Natural killer cell treated with Interleukin-12 subunit alpha and Interleukin-12 subunit beta and Interleukin-15 and Interleukin-18, amount 100 ng/mL, for 72 hours (primary cell): Measurements from ENCODE around the gene SH2B3. TPM values are rescaled to one million over a fixed set of nuclear protein-coding genes. Genes with fewer than 3 reads are reported as not detected.
"Not testable (repeated sequence)": the region's sequence is repeated elsewhere in the genome, so short reads cannot be mapped to it uniquely, and the experiment has no call there.

Experiments
- ATAC-seq, 2 donors: fragments of 150-1000 bp; cut with Tn5 transposase in 1 of 2; sonication (Bioruptor Pico), chemical (Tn5 transposase) in 1 of 2; 2 replicates each; pipeline ENCODE4 v1.10.0; 2021
- DNase-seq: peaks from one replicate; pipeline ENCODE4 v3.0.0; 2022; ENCODE audit warnings: low spot score
- H3K27ac Mint-ChIP-seq, 2 donors: 1 replicate in 1 of 2; 2 replicates in 1 of 2; pipeline ENCODE4 v1.8.0; 2022; ENCODE audit warnings: mixed read lengths in 2 of 2, mild to moderate bottlenecking in 1 of 2, moderate library complexity in 1 of 2
- H3K27me3 Mint-ChIP-seq, 2 donors: 1 replicate in 1 of 2; 2 replicates in 1 of 2; pipeline ENCODE4 v1.8.0; 2022; ENCODE audit warnings: mixed read lengths in 2 of 2
- H3K36me3 Mint-ChIP-seq: one replicate; pipeline ENCODE4 v1.8.0; 2022; ENCODE audit warnings: mixed read lengths
- H3K4me1 Mint-ChIP-seq, 2 donors: 1 replicate in 1 of 2; 2 replicates in 1 of 2; pipeline ENCODE4 v1.8.0; 2022; ENCODE audit warnings: low read depth in 2 of 2, mixed read lengths in 2 of 2, mild to moderate bottlenecking in 1 of 2
- H3K4me3 Mint-ChIP-seq: one replicate; pipeline ENCODE4 v1.8.0; 2022; ENCODE audit warnings: mixed read lengths
- H3K9me3 Mint-ChIP-seq: 2 replicates; pipeline ENCODE4 v1.8.0; 2022; ENCODE audit warnings: mixed read lengths
- total RNA-seq, 2 donors: library from RNA; stranded (reverse); gene quantifications; one replicate each; pipeline ENCODE4 v1.2.3, GENCODE V29; 2022

The SH2B3 gene
- total RNA-seq, 2 donors from 2014 or later: 10.0 to 12.2 TPM

DNA sequence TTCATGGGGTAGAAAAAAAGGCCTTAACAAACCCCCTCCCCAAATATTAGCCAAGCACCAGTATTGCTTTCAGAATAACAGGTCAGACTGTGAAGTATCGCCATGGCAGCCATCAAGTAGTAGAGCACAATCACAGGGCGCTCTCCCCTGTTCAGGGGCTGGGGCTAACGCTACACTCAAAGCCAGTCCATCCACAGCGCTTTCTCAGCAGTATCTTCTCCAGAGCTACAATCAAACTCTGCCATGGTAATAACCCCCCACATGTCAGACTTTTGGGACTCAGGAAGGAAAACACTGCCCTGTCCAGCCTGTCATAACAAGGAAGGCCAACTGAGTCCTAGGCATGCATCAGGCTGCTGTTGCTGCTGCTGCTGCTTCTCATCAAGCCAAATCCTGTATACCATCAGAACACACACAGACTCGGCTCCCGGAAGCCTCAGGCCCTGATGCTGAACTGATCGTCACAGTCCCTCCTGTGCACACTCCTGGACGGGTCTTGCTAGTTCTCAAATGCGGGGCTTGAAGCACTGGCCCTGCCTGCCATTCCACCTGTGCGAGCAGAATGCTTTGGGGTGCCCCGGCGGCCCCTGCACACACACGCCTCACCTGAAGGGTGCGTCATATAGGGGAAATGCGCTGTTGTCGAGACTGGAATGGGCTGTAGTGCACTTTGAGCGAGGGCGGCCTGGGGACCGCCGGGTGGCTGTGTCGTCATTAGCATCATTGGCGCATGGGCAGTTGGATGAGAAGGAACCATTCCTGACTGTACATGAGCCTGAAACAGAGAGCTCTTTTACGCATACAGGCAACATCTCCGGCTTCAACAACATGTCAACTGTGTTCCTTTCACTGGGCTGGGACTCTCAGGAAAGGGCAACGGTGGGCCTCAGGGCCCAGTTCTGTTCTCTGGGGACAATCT, 47.6 kb downstream of the SH2B3 start:
- Mint-ChIP-seq H3K4me3 (no peak overlapping the region), H3K27me3 (peaks cover 0 to 2% of the 10 kb centered on the region in 2 donors), H3K36me3 (peaks cover 22% of the 10 kb centered on the region), H3K9me3 (no peaks in the 10 kb centered on the region), H3K27ac (no peak overlapping the region), H3K4me1 (peaks cover 38 to 42% of the 10 kb centered on the region in 2 donors)
- ATAC-seq (no peak), DNase-seq (no peak)

DNA sequence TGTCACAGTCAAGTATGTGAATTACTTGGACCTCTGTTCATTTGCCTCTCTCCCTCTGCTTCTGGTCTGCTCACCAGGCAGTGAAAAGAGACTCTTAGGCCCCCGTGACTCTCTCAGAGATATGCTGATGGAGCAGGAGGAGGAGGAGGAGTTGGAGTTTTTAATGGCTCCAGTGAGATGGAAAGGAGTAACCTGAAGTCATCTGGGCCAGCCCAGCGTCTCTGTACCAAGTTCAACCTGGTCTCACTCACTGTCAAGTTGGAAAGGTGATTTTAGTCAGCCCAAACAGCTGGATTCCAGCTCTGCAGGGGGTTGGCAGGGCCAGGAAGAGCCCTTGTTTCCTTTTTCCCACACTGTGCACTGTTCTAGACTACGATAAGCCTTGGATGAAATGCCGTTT, 48.6 kb downstream of the SH2B3 start:
- Mint-ChIP-seq H3K36me3 (peaks cover 14% of the 10 kb centered on the region), H3K4me3 (no peak overlapping the region), H3K4me1 (peaks cover 30 to 35% of the 10 kb centered on the region in 2 donors), H3K27me3 (no peaks in the 10 kb centered on the region), H3K27ac (no peak overlapping the region), H3K9me3 (no peaks in the 10 kb centered on the region)
- no peak for DNase-seq
- ATAC-seq: no peak

DNA sequence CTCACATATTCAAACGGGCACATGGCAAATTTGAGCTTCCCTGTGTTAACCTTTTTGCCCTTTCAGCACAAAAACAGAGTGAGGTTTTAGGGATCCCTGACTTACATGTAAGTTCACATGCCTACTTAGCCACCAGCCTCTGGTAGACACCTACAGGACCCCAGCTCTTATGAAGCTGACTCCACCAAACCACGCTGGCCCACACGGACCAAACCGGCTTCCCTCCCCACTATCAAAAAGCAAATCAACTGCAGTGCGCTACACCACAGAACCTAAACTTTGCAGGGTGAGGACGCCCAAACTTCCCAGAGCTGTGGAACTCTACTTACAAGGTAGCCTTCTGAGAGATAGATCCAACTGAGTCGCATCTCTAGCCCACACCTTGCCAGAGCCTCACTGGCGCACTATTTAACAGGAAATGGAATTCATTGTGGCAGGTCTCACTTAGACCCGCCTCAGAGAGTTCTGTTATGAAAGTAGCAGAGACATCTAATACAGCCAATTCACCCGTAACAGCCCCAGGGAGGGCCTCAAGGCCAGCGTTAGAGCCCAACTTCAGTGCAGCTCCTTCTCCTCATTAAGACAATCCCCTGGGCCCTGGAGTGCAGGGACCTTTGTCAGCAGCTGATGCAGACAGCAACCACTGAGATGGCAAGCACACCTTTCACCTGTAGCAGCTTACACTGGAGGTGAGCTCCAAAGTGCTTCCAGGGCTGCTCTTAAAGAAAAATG, 49.2 kb downstream of the SH2B3 start:
- Mint-ChIP-seq H3K36me3 (peaks cover 14% of the 10 kb centered on the region), H3K4me3 (no peak overlapping the region), H3K27me3 (no peaks in the 10 kb centered on the region), H3K4me1 (peaks cover 28 to 33% of the 10 kb centered on the region in 2 donors), H3K9me3 (no peaks in the 10 kb centered on the region), H3K27ac (no peak overlapping the region)
- DNase-seq: no peak
- ATAC-seq: peak in 1 of 2 donors; percentile 37

DNA sequence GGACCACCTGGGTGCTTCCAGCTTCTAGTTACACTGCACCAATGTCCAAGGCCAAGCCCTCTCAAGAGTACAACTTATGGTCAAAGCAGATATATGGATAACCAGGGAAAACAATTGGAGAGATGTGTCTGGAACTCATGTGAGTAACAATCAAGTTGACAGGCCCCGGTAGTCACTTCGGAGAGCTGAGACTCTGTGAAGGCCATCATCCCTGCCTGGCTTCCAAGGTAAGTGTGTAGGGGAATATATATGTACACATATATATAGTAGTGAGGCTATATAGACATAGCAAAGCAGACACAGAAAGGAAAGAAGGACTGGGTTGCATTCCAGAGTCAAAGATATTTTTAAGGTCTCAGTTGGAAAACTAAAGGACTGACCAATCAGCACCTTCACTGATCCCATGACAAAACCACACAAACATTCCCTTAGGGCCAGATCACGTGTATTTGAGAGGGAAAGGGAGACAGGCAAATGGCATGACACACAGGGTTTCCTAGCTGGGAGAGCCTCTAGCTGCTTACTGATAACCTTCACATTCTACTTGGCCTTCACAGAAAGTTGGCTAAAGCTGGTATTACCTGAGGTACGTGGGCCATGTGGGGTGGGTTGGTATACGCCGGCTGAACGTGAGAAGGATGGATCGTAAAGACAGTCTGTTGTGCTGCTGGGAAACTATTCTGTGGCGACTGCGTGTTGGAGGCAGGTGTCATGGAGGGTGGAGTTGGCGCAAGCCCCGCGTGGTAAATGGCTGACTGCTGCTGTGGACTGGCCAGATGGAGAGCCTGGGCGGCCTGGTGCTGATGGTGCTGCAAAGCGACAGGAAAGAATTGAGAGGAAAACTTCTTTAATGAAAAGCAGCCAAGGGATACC, 50.0 kb downstream of the SH2B3 start:
- H3K4me1 Mint-ChIP-seq: peaks cover 26 to 28% of the 10 kb centered on the region in 2 donors
- H3K27me3 Mint-ChIP-seq: no peaks in the 10 kb centered on the region
- no peak for DNase-seq
- H3K4me3 Mint-ChIP-seq: no peak overlapping the region
- ATAC-seq: no peak
- no peaks in the 10 kb centered on the region for H3K9me3 Mint-ChIP-seq
- H3K36me3 Mint-ChIP-seq: peaks cover 12% of the 10 kb centered on the region
- H3K27ac Mint-ChIP-seq: no peak overlapping the region

DNA sequence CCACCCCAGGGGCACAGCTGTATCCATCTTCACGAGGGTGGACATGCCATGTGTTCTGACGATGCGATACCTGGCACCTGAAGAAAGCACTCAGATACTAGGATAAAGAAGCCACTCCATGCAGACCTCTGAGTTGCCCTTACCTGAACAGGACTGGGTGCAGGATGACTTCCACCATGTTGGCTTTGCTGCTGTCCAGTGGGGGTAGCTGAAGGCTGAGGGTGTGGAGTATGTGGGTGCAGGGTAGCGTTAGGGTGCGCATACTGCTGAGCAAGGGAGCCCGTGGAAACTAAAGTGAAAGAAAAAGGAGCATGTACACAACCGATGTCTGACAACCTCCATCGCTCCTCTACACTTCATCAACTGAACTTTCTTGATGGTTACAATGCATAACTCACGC, 51.3 kb downstream of the SH2B3 start:
- Mint-ChIP-seq H3K4me1 (peaks cover 15 to 18% of the 10 kb centered on the region in 2 donors), H3K27ac (no peak overlapping the region), H3K27me3 (no peaks in the 10 kb centered on the region), H3K4me3 (no peak overlapping the region), H3K36me3 (no peaks in the 10 kb centered on the region), H3K9me3 (no peaks in the 10 kb centered on the region)
- ATAC-seq (no peak), DNase-seq (no peak)

DNA sequence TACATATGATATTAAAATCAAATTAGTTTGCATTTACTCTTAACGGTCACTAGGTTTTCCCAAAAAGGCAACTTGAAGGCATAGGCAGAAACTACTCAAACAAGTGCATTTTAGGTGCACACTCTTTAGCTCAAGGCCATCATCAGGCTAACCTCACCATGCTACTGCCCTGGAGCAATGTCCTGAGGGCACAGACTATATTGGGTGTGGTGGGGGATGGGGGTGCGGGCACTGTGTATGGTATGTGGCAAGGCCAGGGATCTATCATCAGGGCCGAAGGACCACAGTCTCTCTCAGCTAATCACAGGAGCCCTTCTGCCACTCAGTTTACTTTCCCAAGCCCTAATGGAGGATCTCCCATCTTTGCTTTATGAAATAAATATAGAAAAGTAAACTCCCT, 51.9 kb downstream of the SH2B3 start:
- Mint-ChIP-seq H3K36me3 (no peaks in the 10 kb centered on the region), H3K9me3 (no peaks in the 10 kb centered on the region), H3K27ac (no peak overlapping the region), H3K27me3 (no peaks in the 10 kb centered on the region), H3K4me3 (no peak overlapping the region), H3K4me1 (peaks cover 15 to 18% of the 10 kb centered on the region in 2 donors)
- ATAC-seq (no peak), DNase-seq (no peak)

DNA sequence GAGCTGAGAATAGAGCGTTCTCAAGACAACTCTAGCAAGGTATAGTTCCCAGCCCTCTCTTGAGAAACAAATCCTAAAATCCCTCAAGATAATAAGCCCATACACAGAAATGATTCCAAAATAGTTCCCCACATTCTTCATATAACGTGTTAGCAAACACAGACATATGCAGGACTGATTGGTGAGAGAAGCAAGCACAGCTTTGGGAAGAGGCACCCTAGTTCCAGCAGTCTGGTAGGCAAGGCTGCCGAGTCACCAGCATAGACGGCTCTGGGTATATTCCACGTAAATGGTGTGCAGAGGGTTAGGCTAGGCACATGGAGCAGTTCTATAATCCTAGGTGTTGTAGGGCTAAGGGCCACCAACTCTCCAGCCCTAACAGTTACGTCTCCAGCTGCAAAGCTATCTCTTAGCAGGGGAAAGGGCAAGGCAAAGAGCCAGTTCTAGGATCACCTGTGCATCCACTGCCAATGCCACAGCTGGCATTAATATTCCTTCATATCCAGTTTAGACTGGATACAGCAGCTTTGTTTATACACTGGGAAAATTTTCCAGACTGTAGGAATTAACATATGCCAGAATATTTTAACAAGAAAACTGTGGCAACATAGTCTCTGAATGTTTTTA, 52.9 kb downstream of the SH2B3 start:
- H3K4me3 Mint-ChIP-seq: no peak overlapping the region
- H3K27me3 Mint-ChIP-seq: no peaks in the 10 kb centered on the region
- peaks cover 15 to 18% of the 10 kb centered on the region in 2 donors for H3K4me1 Mint-ChIP-seq
- ATAC-seq: no peak
- no peaks in the 10 kb centered on the region for H3K9me3 Mint-ChIP-seq
- no peak overlapping the region for H3K27ac Mint-ChIP-seq
- no peaks in the 10 kb centered on the region for H3K36me3 Mint-ChIP-seq
- DNase-seq: no peak

DNA sequence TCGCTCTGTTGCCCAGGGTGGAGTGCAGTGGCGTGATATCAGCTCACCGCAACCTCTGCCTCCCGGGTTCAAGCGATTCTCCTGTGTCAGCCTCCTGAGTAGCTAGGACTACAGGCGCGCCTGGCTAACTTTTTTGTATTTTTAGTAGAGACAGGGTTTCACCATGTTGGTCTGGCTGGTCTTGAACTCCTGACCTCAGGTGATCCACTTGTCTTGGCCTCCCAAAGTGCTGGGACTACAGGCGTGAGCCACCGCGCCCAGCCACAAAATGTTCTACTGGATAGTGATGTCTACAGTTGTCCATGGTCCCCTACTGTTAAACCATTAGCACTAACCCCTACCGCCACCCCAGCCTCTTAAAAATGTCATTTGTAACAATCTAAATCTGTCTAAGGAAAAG, 54.4 kb downstream of the SH2B3 start:
- not testable (repeated sequence) for H3K36me3 Mint-ChIP-seq, DNase-seq, H3K4me3 Mint-ChIP-seq, ATAC-seq, H3K9me3 Mint-ChIP-seq, H3K27ac Mint-ChIP-seq, H3K27me3 Mint-ChIP-seq
- H3K4me1 Mint-ChIP-seq: peaks cover 11 to 13% of the 10 kb centered on the region in 2 donors

DNA sequence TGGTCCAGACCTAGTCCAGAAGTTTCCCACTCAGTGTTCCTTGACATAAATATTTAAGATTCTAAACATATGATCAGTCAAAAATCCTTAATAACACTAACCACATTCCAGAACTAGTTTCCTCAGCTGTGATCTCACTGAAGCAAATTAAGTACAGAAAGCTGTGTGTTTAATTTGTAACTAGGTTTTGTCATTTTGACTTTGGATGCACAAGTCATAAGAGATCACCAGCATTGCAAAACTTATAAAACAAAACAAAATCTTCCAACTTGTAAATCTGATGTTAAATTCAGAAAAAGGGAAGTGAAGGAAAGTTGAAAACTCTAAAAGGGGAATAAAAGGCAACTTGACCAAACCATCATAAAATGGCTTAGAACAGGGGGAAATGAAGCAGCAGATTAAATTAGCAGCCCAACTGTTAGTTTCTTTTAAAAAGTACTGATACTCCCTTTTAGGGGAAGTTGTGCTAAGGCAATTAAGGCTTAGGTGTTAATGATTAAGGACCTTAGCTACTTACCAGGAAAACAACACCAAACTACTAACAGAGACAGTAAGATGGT, 56.6 kb downstream of the SH2B3 start:
- no peaks in the 10 kb centered on the region for H3K27me3 Mint-ChIP-seq

DNA sequence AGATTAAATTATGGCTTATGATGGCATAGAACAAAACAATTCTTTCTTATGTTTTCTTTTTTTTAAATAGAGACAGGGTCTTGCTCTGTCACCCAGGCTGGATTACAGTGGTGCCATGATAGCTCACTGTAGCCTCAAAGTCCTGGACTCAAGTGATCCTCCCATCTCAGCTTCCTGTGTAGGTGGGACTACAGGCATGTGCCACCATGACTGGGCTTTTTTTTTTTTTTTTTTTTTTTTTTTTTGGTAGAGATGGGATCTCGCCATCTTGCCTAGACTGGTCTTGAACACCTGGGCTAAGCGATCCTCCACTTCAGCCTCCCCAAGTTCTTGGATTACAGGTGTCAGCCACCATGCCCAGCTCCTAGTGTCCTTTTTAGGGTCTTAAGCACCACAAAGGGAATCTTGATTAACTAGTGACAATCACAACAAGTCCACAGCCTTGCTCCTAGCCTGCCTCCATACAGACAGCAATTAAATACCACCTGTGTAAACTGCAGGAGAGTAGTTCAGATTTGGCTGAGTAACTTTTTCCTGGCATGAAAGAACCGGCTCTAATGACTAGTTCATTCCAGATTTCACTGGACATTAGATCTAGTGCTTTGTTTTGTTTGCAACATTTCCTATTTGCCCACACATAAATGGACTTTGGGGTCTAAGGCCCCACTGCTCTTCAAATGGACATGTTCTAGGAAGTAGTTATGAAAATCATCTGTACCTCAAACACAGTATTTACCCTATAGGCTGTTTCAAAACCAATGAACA, 61.6 kb downstream of the SH2B3 start:
- H3K36me3 Mint-ChIP-seq: no peaks in the 10 kb centered on the region
- DNase-seq (no peak), ATAC-seq (no peak)
- no peak overlapping the region for H3K4me3 Mint-ChIP-seq
- H3K4me1 Mint-ChIP-seq: no peaks in the 10 kb centered on the region
- no peaks in the 10 kb centered on the region for H3K27me3 Mint-ChIP-seq
- no peaks in the 10 kb centered on the region for H3K9me3 Mint-ChIP-seq
- no peak overlapping the region for H3K27ac Mint-ChIP-seq

More for the DNA sequence above, 56.6 kb downstream of the SH2B3 start:
- no peak for ATAC-seq
- no peak overlapping the region for H3K4me3 Mint-ChIP-seq
- no peaks in the 10 kb centered on the region for H3K9me3 Mint-ChIP-seq
- no peak for DNase-seq
- H3K36me3 Mint-ChIP-seq: no peaks in the 10 kb centered on the region
- H3K4me1 Mint-ChIP-seq: no peaks in the 10 kb centered on the region
- no peak overlapping the region for H3K27ac Mint-ChIP-seq

DNA sequence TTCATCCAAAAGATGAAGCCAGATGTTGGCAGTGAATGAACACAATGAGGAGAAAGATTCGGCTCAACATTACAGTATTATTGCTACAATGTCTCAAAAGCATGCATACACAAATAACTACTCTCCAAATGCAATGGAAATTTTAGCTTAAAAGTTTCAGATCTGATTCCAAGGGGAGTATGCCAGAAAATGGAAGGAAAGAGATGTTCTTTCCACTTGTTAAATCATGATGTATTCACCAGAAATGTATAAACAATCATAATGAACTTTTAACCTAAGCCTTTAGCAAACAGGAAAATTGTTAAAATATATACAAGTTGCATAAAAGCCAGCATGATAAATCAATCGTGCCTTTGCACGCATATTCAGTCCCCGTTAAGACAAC, 62.1 kb downstream of the SH2B3 start:
- Mint-ChIP-seq H3K4me1 (no peaks in the 10 kb centered on the region), H3K27me3 (no peaks in the 10 kb centered on the region), H3K9me3 (no peaks in the 10 kb centered on the region), H3K27ac (no peak overlapping the region), H3K36me3 (no peaks in the 10 kb centered on the region), H3K4me3 (no peak overlapping the region)
- no peak for DNase-seq
- ATAC-seq: no peak

DNA sequence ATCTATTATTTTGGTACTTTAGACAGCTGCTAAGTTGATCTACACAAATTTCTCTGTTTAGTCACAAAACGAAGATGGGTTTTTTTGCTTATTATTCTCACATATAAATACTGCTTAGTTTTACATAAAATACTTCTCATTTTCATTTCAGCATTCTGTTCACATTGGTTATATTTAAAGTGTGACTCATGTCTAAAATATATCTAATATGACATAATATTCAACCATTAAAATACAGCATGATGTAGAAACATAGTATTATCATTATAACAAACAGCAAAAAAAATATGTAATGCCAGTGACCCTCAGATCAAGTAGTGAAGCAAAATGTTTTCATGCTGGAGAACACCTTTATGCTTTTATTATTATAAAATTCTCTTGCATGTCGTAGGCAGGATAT, 63.7 kb downstream of the SH2B3 start:
- Mint-ChIP-seq H3K4me3 (no peak overlapping the region), H3K27me3 (no peaks in the 10 kb centered on the region), H3K9me3 (no peaks in the 10 kb centered on the region), H3K27ac (no peak overlapping the region), H3K4me1 (no peaks in the 10 kb centered on the region), H3K36me3 (no peaks in the 10 kb centered on the region)
- DNase-seq (no peak), ATAC-seq (no peak)
